ENCODE data around the gene SLAMF9.

Gene SLAMF9

GRCh38 chr1:159964144-159964543 is 10.1 kb upstream of the SLAMF9 start:
- TF ChIP-seq GATA3 (IDR thresholded peaks at IDR 0.05; ENCODE audit: low read depth, low read length): no peak
- no peak for TF ChIP-seq GATA2 (IDR thresholded peaks at IDR 0.05; ENCODE audit: low read depth, low read length)

GRCh38 chr1:159962176-159962575 is 8.1 kb upstream of the SLAMF9 start:
- TF ChIP-seq GATA3 (IDR thresholded peaks at IDR 0.05; ENCODE audit: low read depth, low read length): no peak
- no peak for TF ChIP-seq GATA2 (IDR thresholded peaks at IDR 0.05; ENCODE audit: low read depth, low read length)

GRCh38 chr1:159961636-159962035 is 7.6 kb upstream of the SLAMF9 start:
- TF ChIP-seq GATA3 (IDR thresholded peaks at IDR 0.05; ENCODE audit: low read depth, low read length) (no peak), GATA2 (IDR thresholded peaks at IDR 0.05; ENCODE audit: low read depth, low read length) (no peak)

GRCh38 chr1:159960721-159961381 is 6.8 kb upstream of the SLAMF9 start:
- TF ChIP-seq GATA3 (IDR thresholded peaks at IDR 0.05; ENCODE audit: low read depth, low read length) (no peak), GATA2 (IDR thresholded peaks at IDR 0.05; ENCODE audit: low read depth, low read length) (no peak)

- TF ChIP-seq GATA3 (IDR thresholded peaks at IDR 0.05; ENCODE audit: low read depth, low read length) (no peak), GATA2 (IDR thresholded peaks at IDR 0.05; ENCODE audit: low read depth, low read length) (no peak)
Observed at GRCh38 chr1:159959451-159959850, 5.4 kb upstream of the SLAMF9 start.

- TF ChIP-seq GATA3 (IDR thresholded peaks at IDR 0.05; ENCODE audit: low read depth, low read length): no peak
- no peak for TF ChIP-seq GATA2 (IDR thresholded peaks at IDR 0.05; ENCODE audit: low read depth, low read length)
Observed at GRCh38 chr1:159958719-159959380, 4.8 kb upstream of the SLAMF9 start.

- TF ChIP-seq GATA2 (IDR thresholded peaks at IDR 0.05; ENCODE audit: low read depth, low read length) (no peak), GATA3 (IDR thresholded peaks at IDR 0.05; ENCODE audit: low read depth, low read length) (no peak)
Observed at GRCh38 chr1:159957824-159958268, 3.8 kb upstream of the SLAMF9 start.

- TF ChIP-seq GATA2 (IDR thresholded peaks at IDR 0.05; ENCODE audit: low read depth, low read length) (no peak), GATA3 (IDR thresholded peaks at IDR 0.05; ENCODE audit: low read depth, low read length) (no peak)
Observed at GRCh38 chr1:159955456-159955855, 1.4 kb upstream of the SLAMF9 start.

- TF ChIP-seq GATA3 (IDR thresholded peaks at IDR 0.05; ENCODE audit: low read depth, low read length) (no peak), GATA2 (IDR thresholded peaks at IDR 0.05; ENCODE audit: low read depth, low read length) (no peak)
Observed at GRCh38 chr1:159952932-159953331, 1.1 kb downstream of the SLAMF9 start.

GRCh38 chr1:159951551-159951950 is 2.5 kb downstream of the SLAMF9 start:
- no peak for TF ChIP-seq GATA3 (IDR thresholded peaks at IDR 0.05; ENCODE audit: low read depth, low read length)

GRCh38 chr1:159951016-159951415 is 3.0 kb downstream of the SLAMF9 start:
- no peak for TF ChIP-seq GATA2 (IDR thresholded peaks at IDR 0.05; ENCODE audit: low read depth, low read length)
- no peak for TF ChIP-seq GATA3 (IDR thresholded peaks at IDR 0.05; ENCODE audit: low read depth, low read length)

GRCh38 chr1:159949981-159950381 is 4.1 kb downstream of the SLAMF9 start:
- TF ChIP-seq GATA2 (IDR thresholded peaks at IDR 0.05; ENCODE audit: low read depth, low read length) (no peak), GATA3 (IDR thresholded peaks at IDR 0.05; ENCODE audit: low read depth, low read length) (no peak)

GRCh38 chr1:159949123-159949522 is 4.9 kb downstream of the SLAMF9 start:
- TF ChIP-seq GATA3 (IDR thresholded peaks at IDR 0.05; ENCODE audit: low read depth, low read length) (no peak), GATA2 (IDR thresholded peaks at IDR 0.05; ENCODE audit: low read depth, low read length) (no peak)

GRCh38 chr1:159947942-159948341 is 6.1 kb downstream of the SLAMF9 start:
- no peak for TF ChIP-seq GATA2 (IDR thresholded peaks at IDR 0.05; ENCODE audit: low read depth, low read length)
